HG02884 (cell line): ENCODE measurements around the gene VAMP4.

ENCODE experiments used
- ATAC-seq: cut with Tn5 transposase; IDR thresholded peaks from one replicate; pipeline ENCODE4 v1.9.1; 2021; ENCODE audit warnings: mild to moderate bottlenecking, moderate library complexity; ENCODE audit not compliant: unreplicated experiment

The VAMP4 gene

GRCh38 chr1:171653796-171654195, 88.1 kb downstream of the VAMP4 start:
- ATAC-seq = no peak

GRCh38 chr1:171652234-171652822, 89.5 kb downstream of the VAMP4 start, which contains the start of gene MYOC:
Gene MYOC, minus strand, starts transcription at chr1:171652688. Its CDS starts 77 bp downstream, at chr1:171652611.
- no peak for ATAC-seq
